ENCODE results near the gene PIGT. TPM values are rescaled to one million over a fixed set of nuclear protein-coding genes. Genes with fewer than 3 reads are reported as not detected.
"Not testable (repeated sequence)": the region's sequence is repeated elsewhere in the genome, so short reads cannot be mapped to it uniquely, and the experiment has no call there.

The PIGT gene
- total RNA-seq, 1 experiment from 2014 or later: 139 TPM

GRCh38 chr20:45462711-45463509, 47.0 kb downstream of the PIGT start:
- DNase-seq (ENCODE audit: low read depth): no peak

- DNase-seq (ENCODE audit: low read depth): no peak
These were observed 47.8 kb downstream of the PIGT start for GRCh38 chr20:45463709-45464108.

- no peak for DNase-seq (ENCODE audit: low read depth)
These were observed 49.7 kb downstream of the PIGT start for GRCh38 chr20:45465491-45466266.

GRCh38 chr20:45467172-45467571, 51.2 kb downstream of the PIGT start:
- DNase-seq (ENCODE audit: low read depth): no peak

- no peak for DNase-seq (ENCODE audit: low read depth)
These were observed 51.9 kb downstream of the PIGT start for GRCh38 chr20:45467861-45468260.

GRCh38 chr20:45469336-45470261, 53.7 kb downstream of the PIGT start, which contains the start of gene WFDC2:
Gene WFDC2, plus strand, starts transcription at chr20:45469753. Its CDS starts 29 bp downstream, at chr20:45469782.
- DNase-seq (ENCODE audit: low read depth): no peak

GRCh38 chr20:45470262-45470931, 54.5 kb downstream of the PIGT start:
- no peak for DNase-seq (ENCODE audit: low read depth)

GRCh38 chr20:45470937-45471336, 55.0 kb downstream of the PIGT start:
- no peak for DNase-seq (ENCODE audit: low read depth)

GRCh38 chr20:45472286-45472685, 56.3 kb downstream of the PIGT start:
- DNase-seq (ENCODE audit: low read depth): not testable (repeated sequence)

Small RNAs within 50 kb of the gene (small RNA-seq; reads per million reads assigned to genes)
- gene MIR6812: not detected

Other genes starting within 250 kb of the PIGT start
- gene PI3, start 241.2 kb upstream of the PIGT start, total RNA-seq (2014; rRNA removed; shearing (Covaris generic)): not detected in 2 replicates
- gene SEMG1, start 209.1 kb upstream of the PIGT start, total RNA-seq (2014; rRNA removed; shearing (Covaris generic)): not detected in 2 replicates
- gene SEMG2, start 194.8 kb upstream of the PIGT start, total RNA-seq (2014; rRNA removed; shearing (Covaris generic)): not detected in 2 replicates
- gene SLPI, start 161.6 kb upstream of the PIGT start, total RNA-seq (2014; rRNA removed; shearing (Covaris generic)): not detected in 2 replicates
- gene RBPJL, start 109.3 kb upstream of the PIGT start, total RNA-seq (2014; rRNA removed; shearing (Covaris generic)): not detected in 2 replicates
- gene MATN4, start 107.8 kb upstream of the PIGT start, total RNA-seq (2014; rRNA removed; shearing (Covaris generic)): 0.10 TPM in 1 of 2 replicates, not detected in the other
- 47.8 and 53.4 TPM in 2 replicates for gene SDC4, start 67.7 kb upstream of the PIGT start, total RNA-seq (2014; rRNA removed; shearing (Covaris generic))
- 16.2 and 28.9 TPM in 2 replicates for gene SYS1, start 53.0 kb upstream of the PIGT start, total RNA-seq (2014; rRNA removed; shearing (Covaris generic))
- gene TP53TG5, start 37.8 kb upstream of the PIGT start, total RNA-seq (2014; rRNA removed; shearing (Covaris generic)): not detected in 2 replicates
- 10.1 and 16.8 TPM in 2 replicates for gene DBNDD2, start 7.9 kb upstream of the PIGT start, total RNA-seq (2014; rRNA removed; shearing (Covaris generic))
- gene WFDC2, start 53.6 kb downstream of the PIGT start, total RNA-seq (2014; rRNA removed; shearing (Covaris generic)): not detected in 2 replicates
- not detected in 2 replicates for gene SPINT3, start 99.5 kb downstream of the PIGT start, total RNA-seq (2014; rRNA removed; shearing (Covaris generic))
- gene WFDC6, start 123.3 kb downstream of the PIGT start, total RNA-seq (2014; rRNA removed; shearing (Covaris generic)): not detected in 2 replicates
- not detected in 2 replicates for gene EPPIN, start 131.3 kb downstream of the PIGT start, total RNA-seq (2014; rRNA removed; shearing (Covaris generic))
- gene WFDC8, start 163.1 kb downstream of the PIGT start, total RNA-seq (2014; rRNA removed; shearing (Covaris generic)): not detected in 2 replicates
- not detected in 2 replicates for gene WFDC10A, start 213.6 kb downstream of the PIGT start, total RNA-seq (2014; rRNA removed; shearing (Covaris generic))
- not detected in 2 replicates for gene WFDC9, start 215.1 kb downstream of the PIGT start, total RNA-seq (2014; rRNA removed; shearing (Covaris generic))